SW480 (cell line): ENCODE measurements around the gene C1orf21.

Experiments
- DNase-seq: peaks from one replicate; pipeline ENCODE4 v3.0.0-alpha.2; 2016; ENCODE audit warnings: low spot score

C1orf21 gene

GRCh38 chr1:184485751-184486723 lies 99.2 kb downstream of the C1orf21 start:
- DNase-seq = no peak

- no peak for DNase-seq
These were observed 100.1 kb downstream of the C1orf21 start for GRCh38 chr1:184486761-184487445.

DNA sequence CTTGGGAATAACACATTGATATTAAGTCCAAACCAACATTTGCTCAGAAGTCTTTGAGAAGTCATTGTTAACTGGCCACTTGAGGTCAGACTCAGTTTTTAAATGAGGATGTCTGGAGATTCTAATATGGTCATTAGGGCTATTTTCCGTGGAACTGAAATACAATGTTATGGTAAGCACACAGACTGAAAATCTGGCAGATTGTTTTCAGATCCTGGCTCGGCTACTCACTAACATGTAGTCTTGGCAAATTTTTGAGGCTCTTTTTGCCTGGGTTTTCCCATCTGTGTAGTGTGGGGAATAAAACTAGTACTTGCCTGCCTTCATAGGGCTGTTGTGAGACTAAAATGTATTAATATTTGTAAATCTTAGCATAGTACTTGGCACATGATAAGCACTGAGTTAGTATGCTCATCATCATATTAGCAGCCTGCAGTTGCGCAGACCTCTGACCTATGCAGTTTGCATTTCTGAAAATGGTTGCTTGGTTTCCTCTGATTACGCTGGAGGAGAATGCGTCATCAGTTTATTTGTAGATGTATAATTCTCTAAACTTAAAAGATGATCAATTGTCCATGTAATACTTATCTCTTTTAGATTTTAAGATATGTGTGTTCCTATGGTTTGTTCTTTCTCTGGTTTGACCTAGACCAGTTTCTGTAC lies 100.8 kb downstream of the C1orf21 start:
- DNase-seq = no peak

DNA sequence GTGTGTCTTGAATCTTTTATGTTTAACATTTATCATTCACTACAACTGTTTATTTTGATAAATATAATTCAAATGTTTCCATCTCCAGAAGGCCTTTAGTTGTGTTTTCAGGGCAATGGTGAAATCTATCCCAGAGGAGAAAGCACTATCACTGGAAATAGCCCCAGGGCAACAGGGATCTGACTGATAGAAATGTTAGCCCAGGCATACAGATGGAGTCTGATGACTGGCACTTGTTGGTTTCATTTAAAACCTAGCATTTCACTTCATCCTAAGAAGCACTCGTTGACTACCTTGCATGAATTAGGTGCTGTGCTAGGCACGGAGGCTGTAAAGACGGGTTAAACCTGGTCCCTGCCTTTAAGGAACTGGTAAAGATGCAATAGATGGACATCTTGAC lies 103.1 kb downstream of the C1orf21 start:
- no peak for DNase-seq

- DNase-seq = no peak
These were observed 105.7 kb downstream of the C1orf21 start for GRCh38 chr1:184492536-184492935.

DNA sequence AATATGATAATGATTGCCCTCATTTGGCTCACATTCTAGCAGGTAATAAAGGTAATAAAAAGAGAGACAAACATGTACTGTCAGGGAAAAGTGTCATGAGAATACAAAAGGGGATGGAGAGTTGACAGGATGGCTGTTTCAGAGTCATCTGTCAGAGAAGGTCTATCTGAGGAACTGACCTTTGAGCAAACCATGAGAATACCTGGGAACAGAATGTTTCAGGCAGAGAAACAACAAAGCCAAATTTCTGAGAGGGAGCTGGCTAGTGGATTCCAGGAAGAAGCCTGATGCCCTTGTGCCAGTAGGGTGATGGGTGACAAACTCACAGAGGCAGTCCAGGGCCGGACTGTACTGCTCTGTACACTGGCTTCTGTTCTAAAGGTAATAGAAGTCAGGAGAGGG lies 107.2 kb downstream of the C1orf21 start:
- no peak for DNase-seq

DNA sequence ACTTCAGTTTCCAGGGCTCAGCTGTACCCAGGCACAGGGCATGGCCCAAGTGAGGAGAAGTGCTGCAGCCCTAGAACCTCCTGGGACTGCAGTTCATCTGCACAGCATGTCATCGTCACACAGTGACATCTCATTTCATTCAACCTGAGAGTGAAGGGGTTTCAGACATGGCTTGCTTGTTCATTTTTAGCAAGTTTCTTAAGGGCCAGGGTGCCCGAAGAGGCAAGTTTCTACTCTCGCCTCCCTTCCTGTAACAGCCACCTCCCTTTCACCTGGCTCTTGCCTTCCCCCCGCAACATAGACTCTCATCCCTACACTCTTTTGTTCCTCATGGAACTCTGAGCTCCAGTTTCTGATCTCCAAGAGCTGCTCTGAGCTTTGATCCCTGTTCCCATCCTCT lies 108.1 kb downstream of the C1orf21 start:
- DNase-seq = no peak

DNA sequence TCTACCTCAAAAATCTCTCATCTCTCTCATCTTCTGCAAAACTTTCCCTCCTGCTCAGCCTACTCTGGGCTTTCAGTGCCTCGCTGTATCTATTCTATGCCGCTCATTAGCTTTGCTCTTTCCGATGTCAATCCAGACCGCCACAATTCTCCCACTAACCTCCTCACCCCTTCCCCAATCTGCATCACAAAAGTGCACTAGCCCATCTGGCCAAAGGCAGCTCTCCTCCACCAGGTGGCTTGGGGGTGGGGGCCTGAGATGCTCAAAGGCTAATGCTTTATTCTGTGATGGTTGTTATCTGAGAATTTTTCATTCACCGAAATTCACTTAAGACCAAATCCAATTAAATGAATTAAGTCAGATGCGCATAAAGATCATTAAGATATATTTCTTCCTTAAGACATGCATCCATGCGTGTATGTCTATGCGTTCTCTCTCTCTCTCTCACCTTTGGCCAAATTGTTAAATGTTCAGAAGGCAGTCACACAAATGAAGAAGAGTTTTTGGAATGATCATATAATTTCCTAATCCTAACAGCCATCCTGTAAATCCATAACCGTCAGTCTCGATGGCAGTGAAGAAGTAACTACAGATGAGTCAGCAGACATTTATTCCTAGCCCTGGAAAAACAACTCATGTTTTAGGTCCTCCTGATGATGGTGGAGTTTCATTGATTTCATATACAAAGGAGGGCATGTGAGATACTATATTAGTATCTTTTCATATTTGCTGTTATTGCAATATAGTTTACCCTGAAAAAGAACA lies 111.3 kb downstream of the C1orf21 start:
- no peak for DNase-seq

- DNase-seq = no peak
These were observed 112.8 kb downstream of the C1orf21 start for GRCh38 chr1:184499616-184500015.

DNA sequence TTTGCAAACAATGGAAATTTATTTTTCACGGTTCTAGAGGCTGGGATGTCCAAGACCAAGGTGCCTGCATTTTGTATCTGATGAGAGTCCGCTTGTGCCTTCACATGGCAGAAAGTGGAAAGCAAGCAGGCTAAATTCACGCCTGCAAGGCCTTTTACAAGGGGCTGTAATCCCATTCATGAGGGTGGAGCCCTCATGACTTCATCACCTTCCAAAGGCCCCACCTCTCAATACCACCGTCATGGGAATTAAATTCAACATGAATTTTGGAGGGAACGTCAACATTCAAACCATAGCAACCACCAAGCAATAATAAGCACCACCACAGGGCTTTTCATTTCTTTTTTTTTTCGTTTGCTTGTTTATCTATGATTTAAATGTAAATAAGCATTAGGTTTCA lies 115.3 kb downstream of the C1orf21 start:
- no peak for DNase-seq

DNA sequence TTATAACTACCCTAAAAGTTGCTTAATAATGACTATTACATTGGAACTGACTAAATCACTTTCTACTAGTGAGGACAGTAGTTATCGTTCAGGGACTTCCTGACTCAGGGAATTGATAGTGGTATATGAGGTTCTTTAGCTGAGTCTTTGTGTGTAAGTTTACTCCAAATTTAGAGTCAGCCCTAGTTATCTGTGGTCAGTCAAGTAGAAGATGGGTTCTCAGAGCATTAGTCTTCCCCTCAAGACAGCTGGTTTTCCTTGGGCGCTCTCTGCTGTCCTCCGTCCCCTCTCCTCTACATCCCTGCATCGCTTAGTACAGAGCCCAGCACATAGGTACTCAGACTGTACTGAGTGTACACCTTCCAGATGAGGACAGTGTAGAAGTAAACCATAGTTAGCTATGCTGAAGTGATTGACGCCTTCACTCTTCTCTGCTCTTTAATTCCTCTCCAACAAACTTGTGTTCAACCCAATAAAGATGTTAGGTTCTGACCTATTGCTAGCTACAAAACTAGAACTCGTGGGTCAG lies 116.5 kb downstream of the C1orf21 start:
- DNase-seq = no peak

DNA sequence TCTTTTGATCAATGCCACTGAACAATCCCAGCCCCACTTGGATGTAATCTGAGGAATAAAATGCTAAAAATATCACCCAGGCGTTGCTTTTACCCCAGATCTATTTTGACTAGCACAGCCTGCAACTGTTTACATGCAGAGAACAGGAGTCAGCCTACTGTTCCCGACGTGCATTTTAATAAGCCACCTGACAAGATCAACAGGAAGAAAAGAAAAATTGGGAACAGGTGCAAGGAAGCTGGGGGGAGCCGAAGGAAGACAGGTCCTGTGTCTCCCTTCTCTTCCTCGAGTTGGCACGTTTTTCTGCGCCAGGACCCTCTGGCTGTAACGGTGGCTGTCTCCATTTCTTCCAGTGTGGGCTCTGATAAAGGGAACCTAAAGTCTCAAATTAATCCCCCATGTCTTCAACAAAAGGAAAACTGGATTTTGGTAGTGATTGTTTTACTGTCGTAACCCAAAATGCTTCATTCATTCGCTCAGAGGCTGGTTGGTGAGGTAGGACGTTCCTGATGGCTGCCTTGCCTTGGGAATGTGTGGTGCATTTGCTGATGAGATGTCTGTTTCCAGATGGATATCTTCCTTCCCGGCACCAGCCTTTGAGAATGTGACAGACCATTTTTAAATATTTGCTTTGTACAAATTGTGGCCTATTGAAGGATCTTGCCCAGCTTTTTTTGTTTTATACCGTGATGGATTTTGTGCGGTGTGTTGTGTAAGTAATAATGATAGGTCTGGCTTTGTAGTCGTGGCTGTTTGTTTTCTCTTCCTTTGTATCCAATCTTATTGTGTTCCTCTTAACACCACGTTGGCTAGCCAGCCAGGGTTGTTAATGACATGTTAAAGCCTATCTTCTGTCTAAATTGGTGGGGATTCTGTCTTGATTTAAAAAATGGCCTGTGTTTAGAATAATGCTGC lies 117.5 kb downstream of the C1orf21 start:
- no peak for DNase-seq

DNA sequence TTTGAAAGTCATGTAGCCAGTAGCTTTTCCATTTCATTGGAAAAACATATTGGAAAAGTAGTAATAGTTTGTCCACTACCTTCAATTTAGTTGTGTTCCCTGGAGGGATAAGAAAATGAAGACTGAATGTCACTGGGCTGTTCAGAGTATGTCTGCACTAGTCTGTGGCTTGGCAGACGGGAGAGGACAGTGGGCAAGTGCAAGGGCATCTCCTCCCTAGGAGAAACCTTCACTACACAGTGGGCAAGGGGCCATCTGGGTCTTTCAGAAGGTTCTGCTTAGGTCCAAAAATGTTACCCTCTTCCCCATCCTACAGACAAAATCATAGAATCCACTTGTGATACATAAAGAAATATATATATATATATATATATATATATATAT lies 118.1 kb downstream of the C1orf21 start:
- DNase-seq = no peak

DNA sequence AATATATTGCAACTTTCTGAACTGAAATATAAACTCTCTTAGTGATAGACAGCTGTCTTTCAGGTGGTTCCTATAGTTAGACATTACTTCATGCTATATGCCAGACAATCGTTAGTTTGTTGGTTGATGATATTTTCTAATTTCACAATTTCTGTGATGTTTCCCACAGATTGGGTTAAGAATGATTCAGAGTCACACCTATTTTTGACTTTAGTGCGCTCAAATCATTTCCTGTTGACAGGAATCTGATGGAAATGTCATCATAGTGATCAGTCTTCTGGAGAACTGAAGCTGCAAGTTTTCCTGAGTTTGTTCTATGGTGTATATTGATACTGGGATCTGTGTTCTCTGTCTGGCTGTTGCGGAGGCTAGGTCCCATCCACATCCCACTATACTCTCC lies 119.7 kb downstream of the C1orf21 start:
- no peak for DNase-seq

- DNase-seq = no peak
These were observed 120.3 kb downstream of the C1orf21 start for GRCh38 chr1:184507165-184507564.

DNA sequence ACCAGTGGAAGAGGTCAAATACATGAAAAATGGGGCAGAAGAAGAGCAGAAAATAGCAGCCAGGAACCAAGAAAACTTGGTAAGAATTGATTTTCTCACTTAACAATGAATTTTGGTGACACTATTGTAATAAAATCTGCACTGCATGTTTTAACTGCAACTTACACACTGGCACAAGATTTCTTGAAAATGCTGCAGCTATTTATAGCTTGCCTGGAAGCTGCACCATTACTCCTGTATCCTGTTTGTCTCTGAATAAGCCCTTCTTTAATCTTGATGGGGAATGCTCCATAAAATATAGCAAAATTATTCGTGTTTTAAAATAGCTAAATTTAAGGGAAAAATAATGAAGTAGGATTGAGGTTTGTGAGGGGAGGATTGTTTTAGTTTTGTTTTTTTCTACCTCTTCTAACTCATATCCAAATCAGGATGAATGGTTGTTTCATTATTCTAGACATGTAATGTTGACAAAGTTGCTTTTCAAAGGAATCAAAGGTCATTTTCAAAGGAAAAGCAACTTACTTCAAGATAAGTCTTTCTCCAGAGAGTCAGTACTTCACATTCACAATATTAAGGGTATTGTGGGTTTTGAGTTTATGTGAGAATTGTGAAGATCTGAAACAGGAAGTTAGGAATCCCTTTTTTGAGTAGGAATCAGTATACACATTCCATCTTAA lies 120.9 kb downstream of the C1orf21 start:
- DNase-seq = no peak

DNA sequence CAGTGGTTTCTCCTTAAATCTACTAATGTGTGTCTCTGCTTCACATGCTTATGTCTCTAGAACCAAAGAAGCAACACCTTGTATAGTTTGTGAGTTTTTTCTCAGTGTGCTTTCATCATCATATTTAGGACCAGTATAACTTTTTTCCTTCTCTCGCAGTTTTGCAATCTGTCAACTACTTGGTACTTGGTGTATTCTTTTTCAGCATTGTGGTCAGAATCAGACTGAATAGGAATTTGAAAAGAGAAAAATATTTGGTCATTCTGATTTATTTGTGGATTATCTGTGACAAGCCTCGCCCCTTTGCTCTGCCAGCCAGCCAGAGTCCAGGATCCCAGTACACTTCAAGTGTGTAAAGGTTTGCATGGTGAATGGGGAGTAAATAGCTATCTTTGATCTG lies 122.3 kb downstream of the C1orf21 start:
- no peak for DNase-seq

DNA sequence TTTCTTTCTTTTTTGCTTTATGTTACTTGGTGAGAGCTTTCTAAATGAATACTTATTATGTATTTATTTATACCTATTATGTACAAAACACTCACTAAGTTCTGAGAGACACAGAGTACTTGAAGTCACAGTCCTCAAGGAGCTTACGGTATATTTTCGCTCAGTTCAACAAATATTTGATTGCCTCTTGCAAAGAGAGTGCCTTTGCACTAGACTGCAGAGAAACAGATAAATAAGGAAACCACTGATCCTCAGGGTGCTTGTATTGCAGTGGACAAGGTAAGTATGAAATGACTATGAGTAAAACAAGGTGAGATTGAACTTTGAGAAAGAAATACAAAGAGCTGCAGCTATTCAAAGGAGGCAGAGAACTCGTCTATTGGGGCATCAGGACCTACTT lies 123.3 kb downstream of the C1orf21 start:
- DNase-seq = no peak

- DNase-seq = no peak
These were observed 125.9 kb downstream of the C1orf21 start for GRCh38 chr1:184512724-184513123.

GRCh38 chr1:184513421-184513820 lies 126.6 kb downstream of the C1orf21 start:
- no peak for DNase-seq
